Neural crest cell (in vitro differentiated cells): ENCODE data around the gene DHRS11. TPM values are rescaled to one million over a fixed set of nuclear protein-coding genes. Genes with fewer than 3 reads are reported as not detected.

ENCODE experiments used
- DNase-seq: peaks from one replicate; pipeline ENCODE4 v3.0.0; 2021; ENCODE audit warnings: low read depth, mixed read lengths, low spot score
- H3K27ac Mint-ChIP-seq: one replicate; pipeline ENCODE4 v1.8.0; 2021; ENCODE audit warnings: mild to moderate bottlenecking, mixed read lengths; ENCODE audit not compliant: unreplicated experiment
- H3K27me3 Mint-ChIP-seq: 2 replicates; pipeline ENCODE4 v1.8.0; 2021; ENCODE audit warnings: low read depth, mild to moderate bottlenecking, mixed read lengths
- H3K36me3 Mint-ChIP-seq: 2 replicates; pipeline ENCODE4 v1.8.0; 2021; ENCODE audit warnings: low read depth, mild to moderate bottlenecking, mixed read lengths
- H3K4me1 Mint-ChIP-seq: 2 replicates; pipeline ENCODE4 v1.8.0; 2021; ENCODE audit warnings: mixed read lengths
- H3K4me3 Mint-ChIP-seq: one replicate; pipeline ENCODE4 v1.8.0; 2021; ENCODE audit warnings: mild to moderate bottlenecking, mixed read lengths
- H3K9me3 Mint-ChIP-seq: 2 replicates; pipeline ENCODE4 v1.8.0; 2021; ENCODE audit warnings: mixed read lengths
- total RNA-seq: library from RNA; stranded (reverse); gene quantifications from 2 replicates; pipeline ENCODE4 v1.2.1, GENCODE V29; 2021
- TF ChIP-seq, protein P1 (sequence below): fragments of 200-600 bp; sonication (generic); conservative IDR thresholded peaks from 2 replicates; pipeline ENCODE4 v1.5.0; 2021; ENCODE audit warnings: antibody characterized with exemption, mild to moderate bottlenecking

The DHRS11 gene
- total RNA-seq, 1 donor from 2014 or later, result 14.7 TPM

DNA sequence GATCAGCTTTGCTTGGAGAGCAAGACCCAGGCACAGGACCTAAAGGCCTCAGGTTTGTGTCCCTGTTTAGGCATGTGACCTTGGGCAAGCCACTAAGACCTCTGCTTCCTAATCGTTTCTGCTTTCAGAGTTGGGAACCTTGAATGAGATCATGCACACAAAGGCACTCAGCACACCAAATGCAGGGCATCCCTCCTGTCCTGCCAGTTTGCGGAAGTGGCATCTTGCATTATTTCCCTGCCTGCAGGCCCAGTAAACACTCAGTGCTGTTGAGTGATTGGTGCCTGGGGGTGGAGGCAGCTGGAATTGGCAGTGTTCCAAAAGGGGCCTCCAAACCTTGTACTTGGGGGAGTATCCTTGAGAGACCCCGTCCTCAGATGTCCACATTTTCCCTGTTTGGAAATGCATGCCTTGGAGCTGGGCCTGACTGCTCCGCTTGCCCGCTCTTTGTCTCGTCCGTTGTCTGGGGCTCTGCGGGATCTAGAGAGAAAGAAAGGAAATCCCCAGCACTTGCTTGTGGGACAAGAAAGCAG, 38.4 kb downstream of the DHRS11 start:
- no peak overlapping the region for H3K4me3 Mint-ChIP-seq
- TF ChIP-seq, protein P1, sequence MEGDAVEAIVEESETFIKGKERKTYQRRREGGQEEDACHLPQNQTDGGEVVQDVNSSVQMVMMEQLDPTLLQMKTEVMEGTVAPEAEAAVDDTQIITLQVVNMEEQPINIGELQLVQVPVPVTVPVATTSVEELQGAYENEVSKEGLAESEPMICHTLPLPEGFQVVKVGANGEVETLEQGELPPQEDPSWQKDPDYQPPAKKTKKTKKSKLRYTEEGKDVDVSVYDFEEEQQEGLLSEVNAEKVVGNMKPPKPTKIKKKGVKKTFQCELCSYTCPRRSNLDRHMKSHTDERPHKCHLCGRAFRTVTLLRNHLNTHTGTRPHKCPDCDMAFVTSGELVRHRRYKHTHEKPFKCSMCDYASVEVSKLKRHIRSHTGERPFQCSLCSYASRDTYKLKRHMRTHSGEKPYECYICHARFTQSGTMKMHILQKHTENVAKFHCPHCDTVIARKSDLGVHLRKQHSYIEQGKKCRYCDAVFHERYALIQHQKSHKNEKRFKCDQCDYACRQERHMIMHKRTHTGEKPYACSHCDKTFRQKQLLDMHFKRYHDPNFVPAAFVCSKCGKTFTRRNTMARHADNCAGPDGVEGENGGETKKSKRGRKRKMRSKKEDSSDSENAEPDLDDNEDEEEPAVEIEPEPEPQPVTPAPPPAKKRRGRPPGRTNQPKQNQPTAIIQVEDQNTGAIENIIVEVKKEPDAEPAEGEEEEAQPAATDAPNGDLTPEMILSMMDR, result no peak
- H3K27me3 Mint-ChIP-seq, result peaks cover 54% of the 10 kb centered on the region
- no peak for DNase-seq
- no peak overlapping the region for H3K27ac Mint-ChIP-seq
- no peaks in the 10 kb centered on the region for H3K36me3 Mint-ChIP-seq
- H3K4me1 Mint-ChIP-seq, result peaks cover 5% of the 10 kb centered on the region
- H3K9me3 Mint-ChIP-seq, result no peaks in the 10 kb centered on the region

DNA sequence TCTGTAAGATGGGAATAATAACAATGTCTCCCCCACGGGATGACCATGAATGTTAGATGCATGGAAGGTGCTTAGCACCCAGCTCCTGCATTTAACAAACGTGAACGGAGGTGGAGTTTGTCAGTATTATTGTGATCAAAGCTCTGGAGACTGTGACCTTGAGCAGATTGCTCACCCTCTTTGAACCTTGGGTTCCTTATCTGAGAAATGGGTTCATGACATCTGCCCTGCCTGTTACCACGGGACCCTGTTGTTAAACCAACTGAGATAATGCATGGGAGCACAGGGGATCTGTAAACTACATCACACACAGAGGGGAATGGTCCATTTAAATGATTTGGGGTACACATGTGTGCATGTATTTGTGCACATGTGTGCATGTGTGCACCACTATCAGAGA, 39.3 kb downstream of the DHRS11 start:
- DNase-seq, result no peak
- Mint-ChIP-seq H3K4me1 (peaks cover 5% of the 10 kb centered on the region), H3K9me3 (no peaks in the 10 kb centered on the region), H3K36me3 (no peaks in the 10 kb centered on the region), H3K4me3 (no peak overlapping the region), H3K27me3 (peaks cover 61% of the 10 kb centered on the region), H3K27ac (no peak overlapping the region)
- TF ChIP-seq, protein P1, result no peak

DNA sequence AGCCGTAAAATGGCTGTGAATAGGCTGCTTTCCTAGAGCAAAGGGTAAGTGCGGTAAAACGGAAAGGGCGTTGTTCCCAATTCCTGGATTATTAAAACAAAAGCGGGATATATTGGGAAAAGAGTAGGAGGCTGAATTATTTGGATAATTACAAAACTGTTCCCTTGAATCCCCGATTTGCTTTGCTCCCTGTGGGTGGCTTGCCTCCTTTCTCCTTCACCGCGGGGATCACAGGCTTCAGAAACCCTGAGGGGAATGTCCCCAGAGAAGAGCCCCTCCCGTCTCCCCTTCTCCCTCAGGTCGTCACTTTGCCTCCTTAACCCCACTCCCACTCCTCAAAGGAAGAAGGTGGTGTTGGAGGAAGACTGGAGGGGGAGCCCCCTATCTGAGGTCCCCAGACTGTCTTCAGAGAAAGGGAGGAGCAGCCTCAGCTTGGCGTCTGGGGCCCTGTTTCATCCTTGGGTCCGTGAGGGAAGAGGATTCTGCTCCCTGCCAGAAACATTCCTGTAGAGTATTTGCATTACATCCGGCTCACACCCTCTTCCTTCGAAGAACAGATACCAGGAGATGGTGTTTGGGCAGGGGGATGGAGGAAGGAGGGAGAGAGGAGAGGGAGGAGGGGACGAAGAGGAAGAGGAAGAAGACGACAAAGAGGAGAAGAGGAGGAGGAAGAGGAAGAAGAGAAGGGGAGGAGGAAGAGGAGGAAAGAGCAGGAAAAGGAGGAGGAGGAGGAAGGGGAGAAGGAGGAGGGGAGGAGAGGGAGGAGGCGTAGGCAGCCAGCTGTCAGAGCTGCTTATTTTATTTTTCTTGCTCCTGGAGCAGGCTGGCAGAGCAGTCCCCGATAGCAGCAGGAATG, 41.5 kb downstream of the DHRS11 start:
- H3K9me3 Mint-ChIP-seq, result no peaks in the 10 kb centered on the region
- H3K27ac Mint-ChIP-seq, result no peak overlapping the region
- no peaks in the 10 kb centered on the region for H3K4me1 Mint-ChIP-seq
- DNase-seq, result no peak
- no peaks in the 10 kb centered on the region for H3K36me3 Mint-ChIP-seq
- TF ChIP-seq, protein P1, result no peak
- peaks cover 82% of the 10 kb centered on the region for H3K27me3 Mint-ChIP-seq
- no peak overlapping the region for H3K4me3 Mint-ChIP-seq

DNA sequence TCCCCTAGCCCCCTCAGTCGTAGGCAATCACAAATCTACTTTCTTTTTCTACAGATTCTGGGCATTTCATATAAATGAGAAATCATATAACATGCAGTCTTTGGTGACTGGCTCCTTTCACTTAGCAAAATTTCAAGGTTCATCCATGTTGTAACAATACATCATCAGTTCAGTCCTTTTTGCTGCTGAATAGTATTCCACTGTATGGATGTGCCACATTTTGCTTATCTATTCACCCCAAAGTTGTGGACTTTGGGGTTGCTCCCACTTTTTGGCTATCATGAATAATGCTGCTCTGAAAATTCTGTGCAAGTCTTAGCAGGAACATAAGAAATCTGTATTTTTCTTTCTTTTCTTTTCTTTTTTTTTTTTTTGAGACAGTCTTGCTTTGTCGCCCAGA, 48.7 kb downstream of the DHRS11 start:
- peak overlapping the region; percentile 33 for H3K4me3 Mint-ChIP-seq
- H3K27ac Mint-ChIP-seq, result no peak overlapping the region
- DNase-seq, result no peak
- TF ChIP-seq, protein P1, result no peak
- peaks cover 9% of the 10 kb centered on the region for H3K4me1 Mint-ChIP-seq
- no peaks in the 10 kb centered on the region for H3K9me3 Mint-ChIP-seq
- H3K27me3 Mint-ChIP-seq, result peaks cover 93% of the 10 kb centered on the region
- H3K36me3 Mint-ChIP-seq, result no peaks in the 10 kb centered on the region

DNA sequence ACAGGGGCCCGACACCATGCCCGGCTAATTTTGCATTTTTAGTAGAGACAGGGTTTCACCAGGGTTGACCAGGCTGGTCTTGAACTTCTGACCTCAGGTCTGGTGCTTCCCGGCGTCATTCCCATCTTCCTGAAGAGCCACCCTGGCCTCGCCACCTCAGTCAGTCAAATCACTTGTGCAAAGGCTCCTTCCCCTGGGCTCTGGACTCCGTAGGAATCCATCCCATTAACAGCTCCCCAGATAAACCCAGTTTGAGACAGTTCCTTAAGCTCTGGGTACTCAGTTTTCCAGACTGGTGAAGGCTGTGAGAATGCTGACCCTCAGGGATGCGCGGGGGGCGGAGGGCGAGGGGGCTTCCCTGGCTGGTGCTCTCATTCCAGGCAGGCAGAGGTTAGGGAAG, 49.2 kb downstream of the DHRS11 start:
- no peak for DNase-seq
- H3K27ac Mint-ChIP-seq, result no peak overlapping the region
- TF ChIP-seq, protein P1, result no peak
- H3K4me3 Mint-ChIP-seq, result no peak overlapping the region
- H3K9me3 Mint-ChIP-seq, result no peaks in the 10 kb centered on the region
- H3K4me1 Mint-ChIP-seq, result peaks cover 14% of the 10 kb centered on the region
- no peaks in the 10 kb centered on the region for H3K36me3 Mint-ChIP-seq
- peaks cover 94% of the 10 kb centered on the region for H3K27me3 Mint-ChIP-seq
